ENCODE results near the gene PRTFDC1.

The PRTFDC1 gene

GRCh38 chr10:24952143-24952706 is at the start of gene PRTFDC1:
PRTFDC1 (minus strand) TSS chr10:24952606; CDS start chr10:24952575, 31 bp downstream.
- intact Hi-C loops (cut with DNase I) = loop anchor here (5.0 to 10.0 kb wide), 2 partner anchors 137 to 230 kb away; partner anchors contain the start of gene ARHGAP21
- peak; percentile 45 to 91 (median 78) for DNase-seq

GRCh38 chr10:24998044-24998443 is 45.6 kb upstream of the PRTFDC1 start:
- DNase-seq = no peak
- intact Hi-C loops (cut with DNase I) = no loop called here

GRCh38 chr10:24995072-24995471 is 42.7 kb upstream of the PRTFDC1 start:
- no peak for DNase-seq
- intact Hi-C loops (cut with DNase I) = no loop called here

- DNase-seq = no peak
- intact Hi-C loops (cut with DNase I) = no loop called here
These were observed 41.0 kb upstream of the PRTFDC1 start for GRCh38 chr10:24993237-24993958.

GRCh38 chr10:24992512-24993133 is 40.2 kb upstream of the PRTFDC1 start:
- intact Hi-C loops (cut with DNase I) = no loop called here
- DNase-seq = no peak

- intact Hi-C loops (cut with DNase I) = no loop called here
- no peak for DNase-seq
These were observed 38.9 kb upstream of the PRTFDC1 start for GRCh38 chr10:24991298-24991697.

- no peak for DNase-seq
- intact Hi-C loops (cut with DNase I) = no loop called here
These were observed 37.5 kb upstream of the PRTFDC1 start for GRCh38 chr10:24989867-24990266.

- peak in 21 of 42 donors; percentile 2 to 60 (median 31) for DNase-seq
- intact Hi-C loops (cut with DNase I) = no loop called here
These were observed 36.6 kb upstream of the PRTFDC1 start for GRCh38 chr10:24988831-24989640.

GRCh38 chr10:24984906-24985305 is 32.5 kb upstream of the PRTFDC1 start:
- DNase-seq = no peak
- intact Hi-C loops (cut with DNase I) = no loop called here

- intact Hi-C loops (cut with DNase I) = no loop called here
- no peak for DNase-seq
These were observed 31.5 kb upstream of the PRTFDC1 start for GRCh38 chr10:24983946-24984345.

- intact Hi-C loops (cut with DNase I) = no loop called here
- no peak for DNase-seq
These were observed 30.7 kb upstream of the PRTFDC1 start for GRCh38 chr10:24983130-24983529.

GRCh38 chr10:24982319-24983112 is 30.1 kb upstream of the PRTFDC1 start:
- intact Hi-C loops (cut with DNase I) = no loop called here
- no peak for DNase-seq

- no peak for DNase-seq
- intact Hi-C loops (cut with DNase I) = no loop called here
These were observed 28.8 kb upstream of the PRTFDC1 start for GRCh38 chr10:24981161-24981710.

- DNase-seq = peak in 15 of 42 donors; percentile 18 to 61 (median 32)
These were observed 27.3 kb upstream of the PRTFDC1 start for GRCh38 chr10:24979685-24980084.

GRCh38 chr10:24974976-24975375 is 22.6 kb upstream of the PRTFDC1 start:
- no peak for DNase-seq
- intact Hi-C loops (cut with DNase I) = no loop called here

More at GRCh38 chr10:24979685-24980084, 27.3 kb upstream of the PRTFDC1 start:
- intact Hi-C loops (cut with DNase I) = no loop called here

- no peak for DNase-seq
- intact Hi-C loops (cut with DNase I) = no loop called here
These were observed 20.8 kb upstream of the PRTFDC1 start for GRCh38 chr10:24973163-24973562.

GRCh38 chr10:24971374-24971773 is 19.0 kb upstream of the PRTFDC1 start:
- DNase-seq = no peak
- intact Hi-C loops (cut with DNase I) = no loop called here

GRCh38 chr10:24969841-24970281 is 17.5 kb upstream of the PRTFDC1 start:
- no peak for DNase-seq
- intact Hi-C loops (cut with DNase I) = no loop called here

Data from head of caudate nucleus (tissue), 42 donors.